Measurements from ENCODE around the gene OR10V1. TPM values are rescaled to one million over a fixed set of nuclear protein-coding genes. Genes with fewer than 3 reads are reported as not detected.
"Not testable (repeated sequence)": the region's sequence is repeated elsewhere in the genome, so short reads cannot be mapped to it uniquely, and the experiment has no call there.

Gene OR10V1
- total RNA-seq, 2 donors from 2014 or later: not detected

GRCh38 chr11:59710136-59710847 lies 3.4 kb downstream of the OR10V1 start:
- intact Hi-C loops (cut with DNase I): no loop called here
- no peak overlapping the region for H3K27ac ChIP-seq

GRCh38 chr11:59708537-59708936 lies 5.1 kb downstream of the OR10V1 start:
- intact Hi-C loops (cut with DNase I): no loop called here
- no peaks in the 10 kb centered on the region for H3K36me3 ChIP-seq
- no peaks in the 10 kb centered on the region for H3K9me3 ChIP-seq
- DNase-seq: no peak
- H3K4me3 ChIP-seq: no peak overlapping the region
- no peak for TF ChIP-seq CTCF (IDR thresholded peaks at IDR 0.05)
- no peak overlapping the region for H3K9ac ChIP-seq (ENCODE audit: low read depth in 2 of 2, low read length in 2 of 2)
- no peaks in the 10 kb centered on the region for H3K27me3 ChIP-seq
- H3K4me1 ChIP-seq: no peaks in the 10 kb centered on the region
- no peak overlapping the region for H3K27ac ChIP-seq

More at GRCh38 chr11:59710136-59710847, 3.4 kb downstream of the OR10V1 start:
- TF ChIP-seq CTCF (IDR thresholded peaks at IDR 0.05): no peak
- Histone ChIP-seq H3K9me3 (no peaks in the 10 kb centered on the region), H3K36me3 (no peaks in the 10 kb centered on the region), H3K27me3 (no peaks in the 10 kb centered on the region), H3K4me3 (no peak overlapping the region), H3K4me1 (no peaks in the 10 kb centered on the region), H3K9ac (ENCODE audit: low read depth in 2 of 2, low read length in 2 of 2) (no peak overlapping the region)
- DNase-seq: no peak

GRCh38 chr11:59707371-59707770 lies 6.3 kb downstream of the OR10V1 start:
- no peaks in the 10 kb centered on the region for H3K36me3 ChIP-seq
- H3K4me3 ChIP-seq: no peak overlapping the region
- DNase-seq: no peak
- TF ChIP-seq CTCF (IDR thresholded peaks at IDR 0.05): no peak
- no peaks in the 10 kb centered on the region for H3K4me1 ChIP-seq
- no peaks in the 10 kb centered on the region for H3K9me3 ChIP-seq
- H3K9ac ChIP-seq (ENCODE audit: low read depth in 2 of 2, low read length in 2 of 2): no peak overlapping the region
- intact Hi-C loops (cut with DNase I): no loop called here
- H3K27me3 ChIP-seq: no peaks in the 10 kb centered on the region
- H3K27ac ChIP-seq: no peak overlapping the region

- no peak overlapping the region for H3K9ac ChIP-seq (ENCODE audit: low read depth in 2 of 2, low read length in 2 of 2)
- H3K36me3 ChIP-seq: no peaks in the 10 kb centered on the region
- H3K27ac ChIP-seq: no peak overlapping the region
- H3K27me3 ChIP-seq: no peaks in the 10 kb centered on the region
- intact Hi-C loops (cut with DNase I): no loop called here
- TF ChIP-seq CTCF (IDR thresholded peaks at IDR 0.05): no peak
- DNase-seq: peak; percentile 72
- no peak overlapping the region for H3K4me3 ChIP-seq
- H3K9me3 ChIP-seq: no peaks in the 10 kb centered on the region
- no peaks in the 10 kb centered on the region for H3K4me1 ChIP-seq
Observed at GRCh38 chr11:59706518-59707285, 6.9 kb downstream of the OR10V1 start.

GRCh38 chr11:59705294-59705693 lies 8.4 kb downstream of the OR10V1 start:
- DNase-seq: no peak
- TF ChIP-seq CTCF (IDR thresholded peaks at IDR 0.05): no peak
- H3K27me3 ChIP-seq: no peaks in the 10 kb centered on the region
- no peaks in the 10 kb centered on the region for H3K9me3 ChIP-seq
- H3K36me3 ChIP-seq: no peaks in the 10 kb centered on the region
- H3K9ac ChIP-seq (ENCODE audit: low read depth in 2 of 2, low read length in 2 of 2): no peak overlapping the region
- H3K27ac ChIP-seq: no peak overlapping the region
- no peaks in the 10 kb centered on the region for H3K4me1 ChIP-seq
- H3K4me3 ChIP-seq: no peak overlapping the region
- intact Hi-C loops (cut with DNase I): no loop called here

- H3K27me3 ChIP-seq; H3K4me1 ChIP-seq; H3K36me3 ChIP-seq; H3K9me3 ChIP-seq; H3K9ac ChIP-seq (ENCODE audit: low read depth in 2 of 2, low read length in 2 of 2); DNase-seq; H3K4me3 ChIP-seq; H3K27ac ChIP-seq; intact Hi-C loops (cut with DNase I): not testable (repeated sequence)
Observed at GRCh38 chr11:59703515-59703914, 10.1 kb downstream of the OR10V1 start.

GRCh38 chr11:59700157-59700556 lies 13.5 kb downstream of the OR10V1 start:
- H3K4me1 ChIP-seq; DNase-seq; H3K36me3 ChIP-seq; H3K9ac ChIP-seq (ENCODE audit: low read depth in 2 of 2, low read length in 2 of 2); H3K4me3 ChIP-seq; intact Hi-C loops (cut with DNase I); H3K27me3 ChIP-seq; H3K27ac ChIP-seq; H3K9me3 ChIP-seq: not testable (repeated sequence)

Measured in colonic mucosa (tissue), 4 donors.